Activated T-cell treated with anti-CD3 and anti-CD28 coated beads, Interleukin-2, amount 50 U/mL, for 24 hours (primary cell): ENCODE measurements around the gene TRIM50.
"Not testable (repeated sequence)": the region's sequence is repeated elsewhere in the genome, so short reads cannot be mapped to it uniquely, and the experiment has no call there.

Source experiments
- DNase-seq: peaks from one replicate; pipeline ENCODE4 v3.0.0-alpha.2; 2020
- H3K27ac Mint-ChIP-seq: 2 replicates; pipeline ENCODE4 v1.8.0; 2020; ENCODE audit warnings: mild to moderate bottlenecking, mixed read lengths
- H3K27me3 Mint-ChIP-seq: 2 replicates; pipeline ENCODE4 v1.8.0; 2020; ENCODE audit warnings: mixed read lengths
- H3K36me3 Mint-ChIP-seq: 2 replicates; pipeline ENCODE4 v1.8.0; 2020; ENCODE audit warnings: low read depth, mixed read lengths
- H3K4me1 Mint-ChIP-seq: 2 replicates; pipeline ENCODE4 v1.8.0; 2020; ENCODE audit warnings: low read depth, mixed read lengths
- H3K4me3 Mint-ChIP-seq: 2 replicates; pipeline ENCODE4 v1.8.0; 2020; ENCODE audit warnings: mild to moderate bottlenecking, moderate library complexity, mixed read lengths
- H3K9me3 Mint-ChIP-seq: 2 replicates; pipeline ENCODE4 v1.8.0; 2020; ENCODE audit warnings: mixed read lengths

TRIM50 gene

GRCh38 chr7:73327922-73328321 lies at the start of gene TRIM50, which contains the start of gene FKBP6:
Gene TRIM50, minus strand, starts transcription at chr7:73328082. Its CDS starts 3,295 bp downstream, at chr7:73324787.
Gene FKBP6, plus strand, starts transcription at chr7:73328161. Its CDS starts 268 bp downstream, at chr7:73328429.
- not testable (repeated sequence) for H3K27ac Mint-ChIP-seq, H3K9me3 Mint-ChIP-seq, H3K27me3 Mint-ChIP-seq, H3K4me3 Mint-ChIP-seq, H3K36me3 Mint-ChIP-seq, DNase-seq
- H3K4me1 Mint-ChIP-seq, result peaks cover 11% of the 10 kb centered on the region

DNA sequence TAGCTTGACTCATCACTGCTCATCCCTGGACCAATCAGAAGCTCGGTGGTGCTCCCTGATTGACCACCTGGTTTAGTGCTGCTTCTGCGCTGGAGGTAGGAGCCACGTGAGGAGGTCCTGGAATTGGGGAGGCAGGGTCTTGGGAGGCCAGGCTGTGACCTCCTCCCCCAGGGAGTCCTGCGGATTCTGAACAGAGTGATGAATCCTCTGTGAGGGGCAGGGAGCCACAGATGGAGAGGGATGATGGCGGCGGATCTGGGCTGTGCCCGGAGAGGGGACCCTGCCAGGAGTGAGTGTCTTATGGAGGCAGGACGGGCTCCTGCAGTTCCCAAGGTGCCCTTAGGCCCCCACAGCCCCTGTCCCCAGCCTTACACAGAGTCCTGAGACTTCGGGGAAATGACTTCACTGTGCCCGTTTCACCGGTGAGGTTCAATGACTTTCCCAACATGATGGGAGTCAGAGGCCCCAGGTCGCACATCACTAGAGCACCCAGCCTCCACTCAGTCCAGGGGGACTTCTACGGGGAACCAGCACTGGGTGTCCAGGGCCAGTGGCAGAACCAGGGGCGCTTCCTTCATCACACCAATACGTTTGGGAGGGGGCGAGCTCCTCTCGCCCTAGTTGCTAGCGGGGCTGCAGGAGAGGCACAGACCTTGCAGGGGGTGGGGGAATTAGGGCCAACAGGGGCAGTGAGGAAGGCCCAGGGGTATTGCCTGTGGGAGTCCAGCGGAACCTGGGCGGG lies 49.0 kb upstream of the TRIM50 start:
- Mint-ChIP-seq H3K27me3 (peaks cover 32% of the 10 kb centered on the region), H3K27ac (no peak overlapping the region), H3K4me1 (no peaks in the 10 kb centered on the region), H3K36me3 (no peaks in the 10 kb centered on the region), H3K4me3 (no peak overlapping the region), H3K9me3 (no peaks in the 10 kb centered on the region)
- no peak for DNase-seq

GRCh38 chr7:73376262-73376661 lies 48.4 kb upstream of the TRIM50 start:
- H3K4me3 Mint-ChIP-seq, H3K27ac Mint-ChIP-seq, H3K4me1 Mint-ChIP-seq, H3K9me3 Mint-ChIP-seq, DNase-seq, H3K36me3 Mint-ChIP-seq: not testable (repeated sequence)
- peaks cover 31% of the 10 kb centered on the region for H3K27me3 Mint-ChIP-seq

DNA sequence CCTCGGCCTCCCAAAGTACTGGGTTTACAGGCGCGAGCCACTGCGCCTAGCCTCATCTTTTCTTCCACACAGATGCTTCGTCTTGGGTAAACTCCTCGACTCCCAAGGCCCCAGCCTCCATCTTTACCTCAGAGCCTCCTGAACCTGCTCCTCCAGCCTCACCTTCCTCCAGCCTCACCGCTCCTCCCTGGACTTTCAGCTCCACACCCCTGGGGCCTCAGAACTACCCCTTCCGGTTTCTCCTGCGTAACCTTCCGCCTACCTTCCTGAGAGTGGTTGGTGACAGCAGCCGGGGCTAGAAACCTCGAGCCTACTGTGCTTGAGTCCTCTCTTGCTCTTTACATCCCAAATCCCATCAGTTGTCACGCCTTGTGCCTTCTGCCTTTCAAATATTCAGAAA lies 45.9 kb upstream of the TRIM50 start:
- Mint-ChIP-seq H3K27ac (no peak overlapping the region), H3K4me3 (no peak overlapping the region), H3K4me1 (no peaks in the 10 kb centered on the region), H3K27me3 (peaks cover 28% of the 10 kb centered on the region), H3K9me3 (no peaks in the 10 kb centered on the region), H3K36me3 (no peaks in the 10 kb centered on the region)
- no peak for DNase-seq

DNA sequence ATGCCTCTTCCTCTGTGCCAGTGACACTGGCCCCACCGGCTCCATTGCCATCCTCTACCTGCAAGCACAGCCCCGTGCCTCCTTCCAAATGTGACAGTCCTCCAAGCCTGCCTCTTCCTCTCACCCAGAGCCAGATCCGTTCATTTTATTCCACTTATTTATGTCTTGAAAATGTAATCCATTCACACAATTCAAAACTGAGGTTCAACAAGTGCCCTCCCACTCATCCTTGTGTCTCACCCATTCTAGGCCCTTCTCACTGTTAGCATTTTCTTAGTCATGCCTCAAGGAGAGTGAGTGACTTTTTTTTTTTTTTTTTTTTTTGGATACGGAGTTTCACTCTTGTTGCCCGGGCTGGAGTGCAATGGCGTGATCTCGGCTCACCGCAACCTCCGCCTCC lies 41.7 kb upstream of the TRIM50 start:
- no peaks in the 10 kb centered on the region for H3K27me3 Mint-ChIP-seq
- no peaks in the 10 kb centered on the region for H3K9me3 Mint-ChIP-seq
- peaks cover 2% of the 10 kb centered on the region for H3K4me1 Mint-ChIP-seq
- no peak overlapping the region for H3K4me3 Mint-ChIP-seq
- DNase-seq, result no peak
- no peak overlapping the region for H3K27ac Mint-ChIP-seq
- H3K36me3 Mint-ChIP-seq, result no peaks in the 10 kb centered on the region

DNA sequence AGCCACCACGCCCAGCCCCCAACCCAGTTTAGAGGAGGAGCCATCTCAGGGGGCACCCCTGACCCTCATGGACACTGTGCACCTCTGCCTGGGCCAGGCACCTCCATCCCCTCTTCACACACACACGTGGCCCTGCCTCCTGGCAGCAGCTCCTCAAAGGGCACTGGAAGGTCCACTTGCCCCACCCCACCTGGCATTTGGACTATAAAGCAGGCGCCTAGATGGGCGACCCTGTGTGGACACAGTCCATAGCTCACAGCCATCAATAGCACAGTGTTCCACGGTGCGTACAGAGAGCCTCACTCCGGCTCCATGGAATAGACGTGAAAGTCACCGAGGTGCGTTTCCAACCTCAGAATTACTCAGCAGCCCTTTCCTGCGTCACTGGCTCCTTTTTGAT lies 41.1 kb upstream of the TRIM50 start:
- no peaks in the 10 kb centered on the region for H3K27me3 Mint-ChIP-seq
- H3K27ac Mint-ChIP-seq, result no peak overlapping the region
- H3K36me3 Mint-ChIP-seq, result no peaks in the 10 kb centered on the region
- H3K9me3 Mint-ChIP-seq, result no peaks in the 10 kb centered on the region
- DNase-seq, result no peak
- H3K4me3 Mint-ChIP-seq, result no peak overlapping the region
- peaks cover 2% of the 10 kb centered on the region for H3K4me1 Mint-ChIP-seq

- no peaks in the 10 kb centered on the region for H3K9me3 Mint-ChIP-seq
These were observed 39.1 kb upstream of the TRIM50 start for GRCh38 chr7:73366990-73367389.

GRCh38 chr7:73366127-73366526 lies 38.2 kb upstream of the TRIM50 start:
- DNase-seq, result no peak
- H3K4me3 Mint-ChIP-seq, result no peak overlapping the region
- no peak overlapping the region for H3K27ac Mint-ChIP-seq
- no peaks in the 10 kb centered on the region for H3K27me3 Mint-ChIP-seq
- H3K9me3 Mint-ChIP-seq, result no peaks in the 10 kb centered on the region
- H3K36me3 Mint-ChIP-seq, result no peaks in the 10 kb centered on the region
- peaks cover 2% of the 10 kb centered on the region for H3K4me1 Mint-ChIP-seq

More at GRCh38 chr7:73366990-73367389, 39.1 kb upstream of the TRIM50 start:
- no peak overlapping the region for H3K27ac Mint-ChIP-seq
- H3K4me1 Mint-ChIP-seq, result peaks cover 2% of the 10 kb centered on the region
- H3K36me3 Mint-ChIP-seq, result no peaks in the 10 kb centered on the region
- no peaks in the 10 kb centered on the region for H3K27me3 Mint-ChIP-seq
- no peak for DNase-seq
- no peak overlapping the region for H3K4me3 Mint-ChIP-seq

- Mint-ChIP-seq H3K27me3 (peaks cover 10% of the 10 kb centered on the region), H3K9me3 (no peaks in the 10 kb centered on the region), H3K4me1 (peaks cover 2% of the 10 kb centered on the region), H3K36me3 (no peaks in the 10 kb centered on the region), H3K27ac (no peak overlapping the region), H3K4me3 (no peak overlapping the region)
- no peak for DNase-seq
These were observed 36.3 kb upstream of the TRIM50 start for GRCh38 chr7:73364006-73364728.

- H3K36me3 Mint-ChIP-seq, result no peaks in the 10 kb centered on the region
- DNase-seq, result no peak
- H3K27me3 Mint-ChIP-seq, result peaks cover 11% of the 10 kb centered on the region
- H3K27ac Mint-ChIP-seq, result no peak overlapping the region
- H3K4me3 Mint-ChIP-seq, result no peak overlapping the region
- no peaks in the 10 kb centered on the region for H3K9me3 Mint-ChIP-seq
- H3K4me1 Mint-ChIP-seq, result peaks cover 3% of the 10 kb centered on the region
These were observed 35.5 kb upstream of the TRIM50 start for GRCh38 chr7:73363225-73364005.

GRCh38 chr7:73360590-73360989 lies 32.7 kb upstream of the TRIM50 start:
- peaks cover 11% of the 10 kb centered on the region for H3K27me3 Mint-ChIP-seq
- H3K4me3 Mint-ChIP-seq, result not testable (repeated sequence)

GRCh38 chr7:73359746-73360375 lies 32.0 kb upstream of the TRIM50 start:
- Mint-ChIP-seq H3K27ac (no peak overlapping the region), H3K4me1 (peaks cover 6% of the 10 kb centered on the region), H3K36me3 (no peaks in the 10 kb centered on the region), H3K4me3 (no peak overlapping the region), H3K9me3 (no peaks in the 10 kb centered on the region), H3K27me3 (peaks cover 11% of the 10 kb centered on the region)
- no peak for DNase-seq

More at GRCh38 chr7:73360590-73360989, 32.7 kb upstream of the TRIM50 start:
- not testable (repeated sequence) for H3K36me3 Mint-ChIP-seq, H3K27ac Mint-ChIP-seq, H3K9me3 Mint-ChIP-seq, DNase-seq, H3K4me1 Mint-ChIP-seq

DNA sequence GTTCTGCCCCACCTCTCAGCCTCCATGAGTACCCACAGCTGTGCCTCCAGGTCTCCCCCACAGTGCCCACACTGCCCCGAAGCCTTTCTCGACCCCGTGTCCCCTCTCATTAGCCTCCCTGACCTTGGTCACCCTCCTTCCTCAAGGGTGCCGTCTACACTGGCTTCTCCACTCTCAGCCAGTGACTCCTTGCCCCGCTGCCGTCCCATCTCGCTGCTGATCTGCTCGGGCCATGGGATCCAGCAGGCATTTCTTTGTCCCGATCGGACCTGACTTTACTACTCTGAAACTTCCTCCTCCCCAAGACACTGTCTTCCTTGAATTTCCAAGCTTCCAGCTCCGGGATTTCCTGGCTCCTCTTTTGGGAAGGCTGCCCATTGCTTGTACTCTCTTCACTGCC lies 31.4 kb upstream of the TRIM50 start:
- peaks cover 11% of the 10 kb centered on the region for H3K27me3 Mint-ChIP-seq
- H3K27ac Mint-ChIP-seq, result no peak overlapping the region
- DNase-seq, result no peak
- no peaks in the 10 kb centered on the region for H3K36me3 Mint-ChIP-seq
- H3K4me3 Mint-ChIP-seq, result no peak overlapping the region
- H3K9me3 Mint-ChIP-seq, result no peaks in the 10 kb centered on the region
- peaks cover 6% of the 10 kb centered on the region for H3K4me1 Mint-ChIP-seq

GRCh38 chr7:73358590-73359275 lies 30.9 kb upstream of the TRIM50 start:
- no peak for DNase-seq
- H3K27ac Mint-ChIP-seq, result no peak overlapping the region
- H3K9me3 Mint-ChIP-seq, result no peaks in the 10 kb centered on the region
- H3K27me3 Mint-ChIP-seq, result peaks cover 11% of the 10 kb centered on the region
- no peak overlapping the region for H3K4me3 Mint-ChIP-seq
- no peaks in the 10 kb centered on the region for H3K36me3 Mint-ChIP-seq
- H3K4me1 Mint-ChIP-seq, result peaks cover 6% of the 10 kb centered on the region
